Thyroid gland (tissue), 4 donors: ENCODE measurements around the gene HOXC11.

Source experiments
- POLR2A ChIP-seq, 2 donors: fragments of 450-650 bp; IDR thresholded peaks; one replicate each; pipeline ENCODE4 v1.6.1; 2017; ENCODE audit warnings: antibody characterized with exemption in 2 of 2, mild to moderate bottlenecking in 2 of 2, moderate library complexity in 1 of 2
- TF ChIP-seq, protein P1 (sequence below), 6 experiments: fragments of 200-600 bp in 3 of 6; fragments of 450-650 bp in 3 of 6; sonication (generic) in 3 of 6; IDR thresholded peaks; one replicate each; pipeline ENCODE4 v1.5.1; 2016 to 2019; ENCODE audit warnings: antibody characterized with exemption in 6 of 6, mild to moderate bottlenecking in 2 of 6, inconsistent platforms in 1 of 6, moderate library complexity in 1 of 6

- TF ChIP-seq, protein P1, sequence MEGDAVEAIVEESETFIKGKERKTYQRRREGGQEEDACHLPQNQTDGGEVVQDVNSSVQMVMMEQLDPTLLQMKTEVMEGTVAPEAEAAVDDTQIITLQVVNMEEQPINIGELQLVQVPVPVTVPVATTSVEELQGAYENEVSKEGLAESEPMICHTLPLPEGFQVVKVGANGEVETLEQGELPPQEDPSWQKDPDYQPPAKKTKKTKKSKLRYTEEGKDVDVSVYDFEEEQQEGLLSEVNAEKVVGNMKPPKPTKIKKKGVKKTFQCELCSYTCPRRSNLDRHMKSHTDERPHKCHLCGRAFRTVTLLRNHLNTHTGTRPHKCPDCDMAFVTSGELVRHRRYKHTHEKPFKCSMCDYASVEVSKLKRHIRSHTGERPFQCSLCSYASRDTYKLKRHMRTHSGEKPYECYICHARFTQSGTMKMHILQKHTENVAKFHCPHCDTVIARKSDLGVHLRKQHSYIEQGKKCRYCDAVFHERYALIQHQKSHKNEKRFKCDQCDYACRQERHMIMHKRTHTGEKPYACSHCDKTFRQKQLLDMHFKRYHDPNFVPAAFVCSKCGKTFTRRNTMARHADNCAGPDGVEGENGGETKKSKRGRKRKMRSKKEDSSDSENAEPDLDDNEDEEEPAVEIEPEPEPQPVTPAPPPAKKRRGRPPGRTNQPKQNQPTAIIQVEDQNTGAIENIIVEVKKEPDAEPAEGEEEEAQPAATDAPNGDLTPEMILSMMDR (IDR thresholded peaks at IDR 0.05): no peak
- no peak for TF ChIP-seq POLR2A (IDR thresholded peaks at IDR 0.05)
These were observed 31.2 kb upstream of the HOXC11 start for GRCh38 chr12:53941750-53942149.
